ENCODE results near the gene SEMA3C.

- TF ChIP-seq CTCF (IDR thresholded peaks at IDR 0.05) (no peak), POLR2AphosphoS5 (IDR thresholded peaks at IDR 0.05) (no peak), POLR2A (IDR thresholded peaks at IDR 0.05) (no peak)
Observed at GRCh38 chr7:80748363-80749042, 170.3 kb downstream of the SEMA3C start.

Measured in upper lobe of left lung (tissue), 4 donors.